HL-60/S4 treated with retinoic acid at 250 ng/mL for 4 days and 3 days (cell line): Measurements from ENCODE around the gene C1orf94.

Source experiments
- in situ Hi-C: fragments of 300-500 bp; cut with MboI; formaldehyde crosslinking; loops from 2 replicates; pipeline ENCODE4 v1.7.0; 2022; ENCODE audit warnings: low sequenced_read_pairs

The C1orf94 gene

DNA sequence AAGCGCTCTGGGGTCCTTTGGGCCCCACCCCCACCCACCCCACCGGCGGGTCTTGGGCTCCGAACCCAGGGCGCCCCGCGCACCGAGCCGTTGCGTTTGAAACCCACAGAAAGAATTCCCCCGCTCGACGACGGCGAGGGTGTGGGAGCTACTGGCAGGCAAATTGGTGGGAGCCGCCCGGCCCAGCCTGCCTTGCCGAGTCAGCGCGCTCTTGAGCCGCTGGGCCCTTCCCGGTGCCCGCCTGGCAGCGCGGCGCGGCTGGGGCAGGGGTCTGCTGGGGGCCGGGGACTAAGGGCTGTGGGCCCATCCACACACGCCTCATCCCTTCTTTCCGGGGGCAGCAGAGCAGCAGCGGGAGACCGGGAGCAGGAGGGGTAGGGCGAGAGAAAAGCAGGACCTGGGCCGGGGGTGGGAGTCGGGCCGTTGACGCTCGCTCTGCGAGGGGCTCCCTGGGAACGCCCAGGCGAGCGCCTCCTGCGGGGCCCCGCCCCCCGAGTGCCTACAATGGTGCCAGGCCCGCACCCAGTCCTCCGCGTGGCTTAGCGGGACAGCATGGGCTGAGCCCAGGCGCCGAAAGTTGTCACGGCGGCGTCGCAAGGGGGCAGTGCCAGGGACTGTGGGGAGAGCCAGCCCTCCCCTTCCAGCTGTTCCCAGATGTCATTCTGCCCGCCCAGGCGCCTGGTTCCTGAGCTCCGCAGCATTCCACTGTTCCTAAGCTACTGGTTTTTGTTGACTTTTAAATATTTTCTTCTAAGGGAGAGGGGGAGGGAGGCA, at the start of gene C1orf94:
TSS of gene C1orf94 (plus strand) at position 78 of the 774 bp plus-strand sequence. CDS start 883 bp downstream, outside the sequence.
- in situ Hi-C loops, result no loop called here

- in situ Hi-C loops, result no loop called here
Measured at GRCh38 chr1:34127006-34128000, 49.4 kb upstream of the C1orf94 start.

DNA sequence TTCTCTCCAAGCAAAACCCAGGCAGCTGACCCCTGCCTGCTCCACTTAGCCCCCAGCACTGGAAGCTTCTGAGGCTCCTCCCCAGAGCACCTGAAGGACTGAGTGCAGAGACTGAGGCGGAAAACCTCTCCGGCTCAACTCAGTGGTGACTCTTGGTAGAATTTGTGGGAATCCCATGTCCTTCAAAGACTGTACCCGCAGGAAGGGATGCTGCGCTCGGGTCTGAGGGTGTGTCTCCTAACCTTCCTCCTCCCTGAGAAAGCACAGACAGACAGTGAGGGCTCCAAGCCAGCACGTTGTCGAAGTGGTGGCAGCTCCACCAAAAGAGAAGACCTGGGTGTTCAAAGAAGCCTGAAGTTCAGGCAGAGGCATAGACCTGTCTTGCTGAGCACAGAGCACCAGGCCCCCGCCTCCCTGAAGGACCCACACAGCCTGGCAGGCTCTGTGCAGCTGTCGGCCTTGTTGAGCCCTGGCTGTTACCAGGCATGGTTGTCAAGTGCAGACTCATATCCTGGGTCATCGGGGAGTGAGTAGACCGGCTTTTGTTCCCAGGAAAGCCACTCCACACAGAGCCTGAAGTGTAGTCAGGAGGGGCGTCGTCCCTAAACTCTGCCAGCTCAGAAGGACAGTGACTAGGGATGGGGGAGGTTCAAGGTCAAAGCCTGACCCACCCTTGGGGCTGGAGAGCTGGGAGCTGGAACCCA, 48.4 kb upstream of the C1orf94 start:
- in situ Hi-C loops, result no loop called here

- in situ Hi-C loops, result no loop called here
Measured at GRCh38 chr1:34129630-34130029, 47.1 kb upstream of the C1orf94 start.

DNA sequence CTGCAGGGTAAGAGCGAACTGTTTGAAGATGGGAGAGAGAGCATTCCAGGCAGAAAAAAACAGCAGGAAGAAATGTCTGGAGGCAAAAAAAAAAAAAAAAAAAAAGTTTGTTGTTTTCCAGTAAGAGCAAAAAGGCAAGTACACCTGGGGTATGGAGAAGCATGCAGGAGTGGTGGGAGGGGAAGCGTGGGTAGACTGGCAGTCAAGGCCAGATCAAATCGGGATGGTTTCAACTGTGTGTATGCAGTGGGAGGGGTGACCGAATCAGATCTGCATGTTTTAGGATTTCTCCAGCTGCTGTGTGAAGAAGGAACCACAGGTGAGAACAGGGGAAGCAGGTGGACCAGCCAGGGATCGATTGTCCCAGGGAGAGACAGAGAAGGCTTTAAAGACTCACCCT, 46.4 kb upstream of the C1orf94 start:
- in situ Hi-C loops, result no loop called here

GRCh38 chr1:34131396-34132160, 45.1 kb upstream of the C1orf94 start:
- in situ Hi-C loops, result no loop called here

DNA sequence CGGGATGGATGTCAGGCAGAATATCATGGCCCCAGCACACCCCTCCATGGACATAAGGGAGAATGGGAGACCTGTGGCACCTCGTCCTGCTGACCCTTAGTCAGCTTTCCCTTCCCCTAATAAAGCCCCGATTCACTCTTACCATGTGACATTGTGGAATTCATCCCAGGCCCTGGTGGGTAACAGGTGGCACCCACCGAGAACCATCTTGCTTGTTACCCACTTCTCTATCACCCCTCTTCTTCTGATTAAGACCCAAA, 44.6 kb upstream of the C1orf94 start:
- in situ Hi-C loops, result no loop called here

DNA sequence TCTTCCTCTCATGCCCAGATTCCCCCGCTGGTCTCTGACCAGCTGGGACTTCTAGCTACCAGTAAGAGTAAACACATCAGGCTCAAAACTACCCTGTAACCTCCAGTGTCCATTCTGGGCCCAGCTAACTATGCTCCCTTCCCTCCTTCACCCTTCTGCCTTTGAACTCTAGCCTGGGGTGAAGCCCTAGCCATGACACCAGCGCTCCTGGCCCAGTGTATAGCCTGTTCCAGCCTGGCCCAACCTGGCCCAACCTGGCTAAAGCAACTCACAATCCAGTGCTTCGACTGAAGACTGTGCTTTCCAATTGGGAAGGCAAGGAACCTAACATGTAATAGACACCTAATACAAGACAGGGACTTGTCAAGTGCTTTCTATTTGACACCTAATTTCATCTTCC, 39.3 kb upstream of the C1orf94 start:
- in situ Hi-C loops, result no loop called here

DNA sequence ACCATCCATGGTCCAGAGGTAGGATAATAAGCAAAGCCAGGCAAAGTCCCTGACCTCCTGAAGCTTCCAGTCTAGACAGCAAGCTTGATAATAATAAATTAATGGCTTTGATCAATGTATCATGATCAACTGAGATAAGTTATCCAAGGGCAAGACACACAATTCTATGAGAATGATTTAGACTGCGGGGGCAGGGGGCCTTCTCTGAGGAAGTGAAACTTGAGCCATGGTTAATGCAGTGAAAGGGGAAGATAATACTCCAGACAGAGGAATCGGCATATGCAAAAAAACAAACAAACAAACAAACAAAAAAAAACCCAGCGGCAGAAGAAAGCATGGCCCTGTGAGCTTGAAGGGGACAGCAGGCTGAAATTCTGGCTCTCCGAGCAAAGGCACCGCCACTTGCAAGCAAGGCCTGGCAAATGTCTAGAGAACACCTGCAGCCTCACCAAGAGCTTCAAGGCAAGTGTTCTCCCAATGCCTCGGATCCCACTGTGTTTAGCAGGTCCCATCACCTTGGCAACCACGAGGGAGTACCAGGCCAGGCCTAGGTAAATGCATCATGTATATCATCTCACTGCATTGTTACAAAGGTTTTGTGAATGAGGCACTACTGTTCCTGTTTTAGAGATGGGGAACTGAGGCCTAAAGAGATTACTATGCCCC, 36.6 kb upstream of the C1orf94 start:
- in situ Hi-C loops, result no loop called here

GRCh38 chr1:34143975-34144374, 32.7 kb upstream of the C1orf94 start:
- in situ Hi-C loops, result no loop called here

- in situ Hi-C loops, result no loop called here
Measured at GRCh38 chr1:34144766-34145165, 31.9 kb upstream of the C1orf94 start.

DNA sequence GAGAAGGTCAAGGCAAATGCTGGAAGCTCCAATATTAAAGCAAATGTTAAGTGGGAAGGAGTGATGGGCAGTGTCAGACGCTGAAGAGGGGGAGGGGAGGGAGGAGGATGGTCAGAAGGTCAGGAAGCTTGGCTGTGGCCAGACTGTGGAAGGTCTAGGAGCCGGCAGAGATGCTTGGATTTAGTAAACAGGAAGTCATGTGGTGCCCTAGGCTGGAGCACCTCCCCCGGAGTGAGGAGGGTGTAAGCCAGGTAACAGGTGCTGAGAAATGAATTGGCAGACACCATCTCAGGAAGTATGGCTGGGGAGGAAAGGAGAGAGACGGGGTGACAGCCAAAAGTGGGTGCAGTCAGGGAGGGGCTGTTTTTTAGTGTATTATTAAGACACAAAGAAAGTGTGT, 29.4 kb upstream of the C1orf94 start:
- in situ Hi-C loops, result no loop called here

DNA sequence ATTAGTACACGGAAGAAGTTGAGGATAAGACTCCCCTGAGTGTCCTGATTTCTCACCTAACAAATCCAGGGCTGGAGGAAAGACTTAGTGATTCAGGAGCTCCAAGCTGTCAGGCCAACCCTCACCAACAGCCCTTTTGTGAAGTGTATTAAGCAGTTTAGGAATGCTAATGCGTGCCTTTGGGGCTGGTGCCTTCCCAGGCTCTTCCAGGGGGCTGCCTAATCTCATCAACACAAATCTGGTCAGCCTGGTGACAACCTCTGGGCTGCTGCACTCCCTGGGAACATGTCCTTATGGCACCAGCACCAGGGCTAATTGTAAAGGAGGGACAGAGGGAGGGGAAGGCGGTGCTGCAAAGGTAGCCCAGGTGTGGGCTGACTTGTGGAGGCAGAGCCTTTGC, 27.2 kb upstream of the C1orf94 start:
- in situ Hi-C loops, result no loop called here

- in situ Hi-C loops, result no loop called here
Measured at GRCh38 chr1:34153246-34153645, 23.5 kb upstream of the C1orf94 start.

GRCh38 chr1:34155860-34156259, 20.8 kb upstream of the C1orf94 start:
- in situ Hi-C loops, result no loop called here

DNA sequence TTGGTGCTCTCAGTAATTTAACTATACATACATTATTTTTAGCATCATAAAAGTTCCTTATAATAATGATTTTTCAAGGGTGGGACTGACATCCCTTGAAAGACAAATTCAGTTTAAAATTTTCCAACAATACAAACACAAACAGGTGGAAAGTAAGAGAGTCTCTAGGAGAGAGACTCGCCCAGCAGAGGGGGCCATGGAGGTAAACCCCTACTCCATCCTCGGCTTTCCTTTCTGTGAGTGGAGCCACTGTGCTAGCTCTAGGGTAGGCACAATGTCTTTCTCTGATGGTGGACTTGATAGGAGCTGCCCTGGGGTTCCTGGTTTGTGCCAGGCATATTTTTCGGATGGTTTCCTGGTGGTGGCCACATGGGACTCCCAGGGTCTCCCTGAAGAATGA, 20.0 kb upstream of the C1orf94 start:
- in situ Hi-C loops, result no loop called here

DNA sequence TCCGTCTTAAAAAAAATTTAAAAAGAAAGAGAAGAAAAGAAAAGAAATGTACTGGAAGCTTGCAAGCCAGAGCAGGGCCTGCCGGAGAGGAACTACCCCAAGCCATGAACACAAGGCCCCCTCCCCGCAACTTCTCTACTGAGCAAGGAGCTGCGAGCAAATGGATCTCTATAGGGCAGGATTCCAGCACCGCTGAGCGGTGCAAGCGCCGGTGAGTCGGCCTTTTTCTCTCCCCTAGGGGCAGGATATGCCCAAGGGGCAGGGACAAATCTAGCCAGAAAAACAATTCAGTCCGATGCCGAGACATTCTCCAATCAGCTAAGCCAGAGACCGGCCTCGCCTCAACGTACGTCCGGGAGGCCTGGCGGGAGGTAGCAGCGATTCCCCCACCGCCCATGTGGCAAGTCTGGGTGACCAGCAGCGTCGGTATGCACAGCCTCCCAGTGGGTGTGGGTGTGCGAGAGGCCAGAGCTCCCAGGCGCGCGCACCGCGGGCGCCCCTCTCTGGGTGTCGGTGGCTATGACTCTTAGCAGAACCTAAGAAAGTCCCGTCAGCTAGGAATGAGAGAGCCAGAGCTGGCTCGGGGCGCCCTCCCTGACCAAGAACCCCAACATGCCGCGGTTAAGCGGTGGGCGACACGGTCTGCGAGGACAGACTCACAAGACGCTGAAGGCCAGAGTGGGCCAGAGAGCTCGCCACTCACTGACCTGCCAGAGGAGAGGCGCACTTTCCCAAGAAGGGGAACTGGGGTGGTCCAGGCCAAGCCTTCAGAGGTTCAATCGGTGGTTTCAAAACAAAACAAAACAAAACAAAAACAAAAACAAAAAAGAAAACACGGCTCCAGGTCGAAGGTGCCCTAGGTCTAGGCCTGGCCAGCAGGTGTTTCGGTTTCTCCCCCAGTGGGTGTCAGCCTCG, 13.6 kb upstream of the C1orf94 start:
- in situ Hi-C loops, result no loop called here

DNA sequence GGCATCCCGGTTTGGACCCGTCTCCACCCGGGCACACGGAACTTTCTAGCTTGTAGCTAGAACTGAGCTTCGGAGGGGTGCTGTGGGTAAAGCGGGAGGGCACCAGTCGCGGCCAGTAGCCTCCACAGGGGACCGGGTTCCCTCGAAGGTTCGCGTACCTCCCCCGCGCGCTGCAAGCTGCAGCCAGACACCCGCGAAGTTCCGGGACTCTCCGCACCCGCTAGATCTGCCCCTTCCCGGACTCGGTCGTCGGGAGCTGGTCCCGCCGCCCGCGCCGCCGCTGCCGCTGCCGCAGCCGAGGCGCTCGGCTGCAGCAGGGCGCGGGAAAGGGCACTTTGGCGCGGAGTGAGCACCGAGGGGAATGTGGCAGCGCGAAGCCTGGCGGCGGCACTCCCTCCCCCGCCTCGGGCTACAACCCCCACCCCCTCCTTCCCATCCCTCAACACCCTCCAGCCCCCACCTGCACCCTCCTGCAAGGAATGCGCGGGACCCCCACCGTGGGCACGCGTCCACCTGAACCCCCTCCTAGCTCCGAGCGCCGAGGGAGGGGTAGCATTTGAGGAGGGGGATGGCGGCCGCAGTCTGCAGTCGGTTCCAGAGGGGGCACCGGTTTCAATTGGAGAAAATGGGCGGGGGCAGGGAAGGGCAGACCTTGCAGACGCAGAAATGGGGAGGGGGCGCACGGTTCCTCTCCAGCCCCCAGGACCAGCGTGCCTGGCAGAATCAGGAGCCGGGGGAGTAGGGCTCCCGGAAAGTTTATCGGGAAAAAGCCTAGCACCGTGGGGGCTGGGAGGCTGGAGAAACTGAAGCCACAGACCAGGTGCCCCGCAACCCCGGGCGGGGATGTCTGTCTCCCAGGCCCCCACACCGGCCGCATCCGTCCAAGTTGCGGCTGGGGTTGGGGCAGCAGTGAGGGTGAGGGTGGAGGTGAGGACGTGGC, 12.6 kb upstream of the C1orf94 start:
- in situ Hi-C loops, result no loop called here
